Measurements from ENCODE around the gene KRAS.

KRAS gene

GRCh38 chr12:25242981-25243679 is 7.6 kb downstream of the KRAS start:
- peak; percentile 21; the same call in 1 of the 2 replicates for TF ChIP-seq ISL1 (CRISPR knock-in tag; IDR thresholded peaks at IDR 0.05)
- TF ChIP-seq PPARA (CRISPR knock-in tag; IDR thresholded peaks at IDR 0.05; ENCODE audit: borderline replicate concordance), result no peak
- no peak for ATAC-seq

DNA sequence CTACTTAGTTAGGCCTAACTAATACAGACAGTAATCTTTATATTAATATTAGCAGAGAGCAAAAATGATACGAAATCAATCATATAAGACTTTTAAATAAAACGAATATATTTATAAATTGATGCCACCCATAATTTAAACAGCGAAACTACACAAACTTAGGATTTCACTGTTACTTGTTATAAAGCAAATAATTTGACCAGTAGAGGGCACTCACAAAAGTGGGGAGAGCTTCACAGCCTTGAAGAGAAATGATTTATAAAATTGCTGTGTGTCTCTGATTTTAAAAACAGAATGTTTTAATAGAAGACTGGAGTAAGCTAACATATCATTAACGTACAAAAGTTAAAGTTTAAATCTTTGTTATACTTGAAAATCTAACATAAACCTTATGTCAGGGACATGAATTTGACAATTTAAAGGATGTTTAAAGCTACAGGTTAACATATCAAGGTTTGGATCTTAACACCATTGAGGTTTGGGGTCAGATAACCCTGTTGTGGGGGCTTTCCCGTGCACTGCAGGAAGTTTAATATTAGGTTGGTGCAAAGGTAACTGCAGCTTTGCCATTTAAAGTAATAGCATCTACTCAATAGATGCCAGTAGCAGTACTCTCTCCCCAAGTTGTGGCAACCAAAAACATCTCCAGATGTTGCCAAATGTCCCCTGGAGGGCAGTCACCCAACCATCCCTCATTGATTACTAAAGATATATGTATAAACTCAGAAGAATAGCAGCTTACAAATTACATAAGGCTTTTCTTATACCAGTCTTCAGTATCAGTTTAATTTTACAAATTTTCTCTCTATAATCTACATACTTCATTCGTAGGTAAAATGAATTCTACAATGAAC is 9.3 kb downstream of the KRAS start:
- peak; percentile 77 for ATAC-seq
- TF ChIP-seq TCF4 (CRISPR knock-in tag; IDR thresholded peaks at IDR 0.05; ENCODE audit: borderline replicate concordance) (no peak), GLIS3 (CRISPR knock-in tag; IDR thresholded peaks at IDR 0.05) (no peak), BACH2 (CRISPR knock-in tag; IDR thresholded peaks at IDR 0.05; ENCODE audit: borderline replicate concordance) (no peak), TOX (CRISPR knock-in tag; IDR thresholded peaks at IDR 0.05; ENCODE audit: borderline replicate concordance) (no peak), CREB5 (CRISPR knock-in tag; IDR thresholded peaks at IDR 0.05; ENCODE audit: low read depth) (no peak), POU6F1 (CRISPR knock-in tag; IDR thresholded peaks at IDR 0.05; ENCODE audit: borderline replicate concordance, low read depth) (no peak), RARB (CRISPR knock-in tag; IDR thresholded peaks at IDR 0.05) (no peak), CSRNP3 (CRISPR knock-in tag; IDR thresholded peaks at IDR 0.05) (no peak), PATZ1 (CRISPR knock-in tag; IDR thresholded peaks at IDR 0.05; ENCODE audit: borderline replicate concordance) (no peak), OSR1 (CRISPR knock-in tag; IDR thresholded peaks at IDR 0.05) (no peak), PPARA (CRISPR knock-in tag; IDR thresholded peaks at IDR 0.05; ENCODE audit: borderline replicate concordance) (no peak)

- TF ChIP-seq ZNF8 (CRISPR knock-in tag; IDR thresholded peaks at IDR 0.05) (0 out of 2 replicates have a peak, but pooled peaks have one; percentile 26), CREB5 (CRISPR knock-in tag; IDR thresholded peaks at IDR 0.05; ENCODE audit: low read depth) (no peak)
- no peak for ATAC-seq
Observed at GRCh38 chr12:25236626-25237025, 14.1 kb downstream of the KRAS start.

DNA sequence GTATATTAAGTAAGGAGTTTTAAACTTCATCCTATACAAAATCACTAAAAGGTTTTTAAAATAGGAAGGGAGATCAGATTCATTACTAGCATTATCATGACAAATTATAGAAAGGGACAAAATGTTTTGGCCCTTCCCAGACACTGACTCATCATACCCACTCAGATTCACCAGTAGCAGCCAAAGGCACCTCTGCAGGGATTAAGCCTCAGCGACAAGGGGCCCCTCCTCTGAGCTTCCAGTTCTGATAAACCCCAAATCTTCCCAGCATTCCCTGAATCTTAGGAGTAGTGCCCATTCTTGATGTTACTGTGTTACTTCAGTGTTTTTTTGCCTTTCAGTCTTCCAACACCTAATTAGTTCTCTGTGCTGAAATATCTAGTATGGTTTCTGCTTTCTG is 14.5 kb downstream of the KRAS start:
- TF ChIP-seq PPARA (CRISPR knock-in tag; IDR thresholded peaks at IDR 0.05; ENCODE audit: borderline replicate concordance) (no peak), ZC3H10 (CRISPR knock-in tag; IDR thresholded peaks at IDR 0.05) (no peak), TOX (CRISPR knock-in tag; IDR thresholded peaks at IDR 0.05; ENCODE audit: borderline replicate concordance) (no peak), CSRNP3 (CRISPR knock-in tag; IDR thresholded peaks at IDR 0.05) (no peak), TCF4 (CRISPR knock-in tag; IDR thresholded peaks at IDR 0.05; ENCODE audit: borderline replicate concordance) (no peak), ZNF8 (CRISPR knock-in tag; IDR thresholded peaks at IDR 0.05) (no peak), OSR1 (CRISPR knock-in tag; IDR thresholded peaks at IDR 0.05) (no peak), ESRRG (CRISPR knock-in tag; IDR thresholded peaks at IDR 0.05) (no peak), ARNTL (CRISPR knock-in tag; IDR thresholded peaks at IDR 0.05; ENCODE audit: borderline replicate concordance, low read depth) (no peak), CREB5 (CRISPR knock-in tag; IDR thresholded peaks at IDR 0.05; ENCODE audit: low read depth) (no peak), ZFP3 (CRISPR knock-in tag; IDR thresholded peaks at IDR 0.05) (no peak), ZNF70 (CRISPR knock-in tag; IDR thresholded peaks at IDR 0.05) (no peak), CSDC2 (CRISPR knock-in tag; IDR thresholded peaks at IDR 0.05) (no peak), ISL1 (CRISPR knock-in tag; IDR thresholded peaks at IDR 0.05) (no peak), POU6F1 (CRISPR knock-in tag; IDR thresholded peaks at IDR 0.05; ENCODE audit: borderline replicate concordance, low read depth) (no peak)
- ATAC-seq, result peak; percentile 33; the same call in 1 of the 3 replicates

Measured in SK-N-SH treated with all-trans-retinoic acid at 6 μM for 48 hours (cell line).